ENCODE results near the gene GLIS1.
"Not testable (repeated sequence)": the region's sequence is repeated elsewhere in the genome, so short reads cannot be mapped to it uniquely, and the experiment has no call there.

GLIS1 gene

DNA sequence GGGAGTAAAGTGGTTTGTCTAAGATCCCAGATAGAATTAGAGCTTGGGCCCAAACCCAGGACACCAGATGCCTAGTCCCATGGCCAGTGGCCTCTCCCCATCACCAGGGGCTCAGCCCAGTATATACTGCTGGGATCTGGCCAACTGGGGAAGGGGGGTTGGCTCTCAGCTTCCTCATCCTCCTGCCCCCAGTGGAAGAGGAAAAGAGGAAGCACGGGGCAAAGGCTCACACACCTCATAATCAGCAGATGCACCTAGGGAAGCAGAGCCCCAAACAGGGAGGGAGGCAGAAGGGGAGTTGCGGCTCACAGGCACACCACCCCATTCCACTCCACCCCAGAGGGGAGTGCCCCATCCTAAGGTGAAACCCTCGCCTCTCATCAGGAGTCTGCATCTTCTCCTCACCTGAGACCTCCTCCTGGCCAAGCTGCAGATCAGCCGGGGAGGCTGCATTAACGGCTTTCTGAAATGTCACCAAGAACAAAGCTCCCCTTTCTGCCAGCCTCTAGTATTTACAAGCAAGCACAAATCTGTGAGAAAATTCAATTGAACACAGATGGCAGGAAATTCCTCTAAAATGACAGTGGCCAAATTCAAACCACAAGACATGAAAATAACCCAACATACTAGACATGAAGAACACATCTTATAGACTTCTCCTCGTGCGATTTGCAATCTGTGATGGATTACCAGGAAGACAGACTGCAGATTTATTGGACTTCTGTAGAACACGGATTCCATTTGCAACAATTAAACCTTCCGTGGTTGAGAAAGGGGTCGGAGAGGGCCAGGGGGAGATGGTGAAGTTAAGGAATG, 82.8 kb downstream of the GLIS1 start:
- no peak for DNase-seq (ENCODE audit: low read depth in 2 of 3, low spot score in 2 of 3)

DNA sequence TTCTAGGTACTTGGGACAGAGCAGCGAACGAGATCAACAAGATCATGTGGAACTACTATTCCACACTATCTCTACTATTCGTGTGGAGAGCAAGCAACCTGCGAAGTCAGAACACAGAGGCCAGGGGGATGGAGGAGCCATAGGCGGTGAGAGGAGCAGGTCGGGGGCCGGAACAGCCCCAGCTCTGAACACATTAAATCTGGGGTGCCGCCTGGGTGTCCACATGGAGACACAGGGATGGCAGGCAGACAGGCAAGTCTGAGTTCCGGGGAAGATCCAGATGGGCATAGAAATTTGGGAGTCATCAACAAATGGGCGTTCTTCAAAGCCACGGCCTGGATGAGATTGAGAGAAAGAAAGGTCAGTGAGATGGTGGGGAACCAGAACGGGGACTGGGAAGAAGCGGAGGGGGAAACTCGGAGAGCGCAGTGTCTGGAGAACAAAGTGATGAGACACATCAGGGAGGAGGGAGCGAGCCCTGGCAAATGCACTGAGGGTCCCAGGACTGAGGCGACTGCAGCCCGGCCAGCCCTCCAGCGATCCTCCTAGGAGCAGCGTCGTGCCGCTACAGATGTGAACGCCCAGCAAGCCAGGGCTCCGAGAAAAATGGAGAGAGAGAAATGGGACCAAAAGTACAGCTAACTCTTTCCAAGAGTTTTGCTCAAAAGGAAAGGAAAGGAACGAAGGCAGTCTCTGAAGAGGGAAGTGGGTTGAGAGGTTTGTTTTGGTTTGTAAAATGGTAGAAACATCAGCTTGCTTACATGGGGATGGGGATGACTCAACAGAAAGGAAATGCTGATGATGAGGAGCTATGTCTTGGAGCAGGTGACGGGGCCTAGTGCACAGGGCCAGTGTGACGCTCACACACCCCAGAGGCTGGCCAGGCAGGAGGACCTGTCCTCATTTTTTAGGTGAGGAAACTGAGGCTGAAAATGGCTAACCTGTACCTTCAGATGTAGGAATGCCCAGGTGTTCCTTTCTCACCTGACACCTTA, 84.5 kb downstream of the GLIS1 start:
- DNase-seq (ENCODE audit: low read depth in 2 of 3, low spot score in 2 of 3) = no peak

GRCh38 chr1:53653631-53654030, 85.3 kb downstream of the GLIS1 start:
- no peak for DNase-seq (ENCODE audit: low read depth in 2 of 3, low spot score in 2 of 3)

DNA sequence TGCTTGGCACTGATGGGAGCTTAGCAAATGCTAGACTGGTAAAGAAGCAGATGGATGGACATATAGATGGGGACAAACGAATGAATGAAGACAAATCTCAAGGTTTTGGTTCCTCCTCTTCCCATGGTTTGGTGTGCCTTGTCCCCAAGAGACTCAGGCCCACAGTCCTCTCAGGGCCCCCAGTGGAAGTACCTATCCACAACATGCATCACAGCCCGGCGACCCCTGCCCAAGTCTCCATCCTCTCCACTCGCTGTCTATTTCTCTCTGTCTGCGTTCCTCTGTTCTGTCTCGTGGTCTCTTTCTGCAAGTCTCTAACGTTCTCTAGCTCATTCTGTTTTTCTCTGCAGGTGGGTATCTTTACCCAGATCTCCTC, 85.8 kb downstream of the GLIS1 start:
- no peak for DNase-seq (ENCODE audit: low read depth in 2 of 3, low spot score in 2 of 3)

DNA sequence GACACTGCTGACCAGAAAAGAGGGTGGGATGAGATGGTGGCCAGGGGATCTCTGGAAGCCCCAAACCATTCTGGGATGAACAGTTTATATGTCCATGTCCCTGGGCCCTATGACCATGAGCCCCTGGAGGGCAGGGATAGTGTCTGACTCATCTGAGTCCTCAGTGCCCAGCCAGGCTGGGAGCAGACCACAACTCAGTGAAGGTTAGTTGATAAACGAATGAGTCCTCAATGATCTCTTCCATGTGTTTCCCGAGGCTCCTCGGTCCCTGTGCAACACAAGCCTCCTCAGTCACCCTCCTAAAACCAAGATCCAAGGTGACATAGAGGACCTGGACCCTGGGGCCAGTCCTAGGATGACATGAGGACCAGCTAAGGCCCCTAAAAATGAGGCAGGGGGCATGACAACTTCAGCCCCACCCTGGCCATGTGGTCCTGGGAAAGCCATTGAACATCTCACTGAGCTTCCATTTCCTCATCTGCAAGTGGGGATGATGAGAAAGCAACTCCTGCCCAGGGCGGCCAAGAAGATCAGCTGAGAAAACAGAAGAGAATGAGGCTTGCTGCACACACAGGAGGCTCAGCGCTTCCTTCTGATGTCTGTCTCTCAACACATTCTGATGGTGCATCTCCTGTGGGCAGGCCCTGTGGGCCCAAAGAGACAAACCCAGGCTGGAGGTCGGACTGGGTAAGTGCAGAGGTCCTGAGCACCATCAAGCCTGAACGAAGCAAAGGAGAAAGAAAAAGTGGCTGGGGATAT, 86.3 kb downstream of the GLIS1 start:
- DNase-seq (ENCODE audit: low read depth in 2 of 3, low spot score in 2 of 3) = no peak

- no peak for DNase-seq (ENCODE audit: low read depth in 2 of 3, low spot score in 2 of 3)
Observed at GRCh38 chr1:53651356-53651755, 87.6 kb downstream of the GLIS1 start.

GRCh38 chr1:53648516-53648915, 90.4 kb downstream of the GLIS1 start:
- DNase-seq (ENCODE audit: low read depth in 2 of 3, low spot score in 2 of 3) = no peak

DNA sequence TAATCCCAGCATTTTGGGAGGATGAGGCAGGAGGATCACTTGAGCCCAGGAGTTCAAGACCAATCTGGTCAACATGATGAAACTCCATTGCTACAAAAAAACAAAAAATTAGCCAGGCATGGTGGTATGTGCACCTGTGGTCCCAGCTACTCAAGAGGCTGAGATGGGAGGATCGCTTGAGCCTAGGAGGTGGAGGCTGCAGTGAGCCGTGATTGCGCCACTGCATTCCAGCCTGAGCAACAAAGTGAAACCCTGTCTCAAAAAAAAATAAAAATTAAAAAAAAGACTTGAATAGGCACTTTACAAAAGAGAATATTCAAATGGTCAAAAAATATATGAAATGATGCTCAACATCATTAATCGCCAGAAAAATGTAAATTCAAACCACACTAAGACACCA, 91.0 kb downstream of the GLIS1 start:
- not testable (repeated sequence) for DNase-seq (ENCODE audit: low read depth in 2 of 3, low spot score in 2 of 3)

- DNase-seq (ENCODE audit: low read depth in 2 of 3, low spot score in 2 of 3) = no peak
Observed at GRCh38 chr1:53646732-53647131, 92.2 kb downstream of the GLIS1 start.

DNA sequence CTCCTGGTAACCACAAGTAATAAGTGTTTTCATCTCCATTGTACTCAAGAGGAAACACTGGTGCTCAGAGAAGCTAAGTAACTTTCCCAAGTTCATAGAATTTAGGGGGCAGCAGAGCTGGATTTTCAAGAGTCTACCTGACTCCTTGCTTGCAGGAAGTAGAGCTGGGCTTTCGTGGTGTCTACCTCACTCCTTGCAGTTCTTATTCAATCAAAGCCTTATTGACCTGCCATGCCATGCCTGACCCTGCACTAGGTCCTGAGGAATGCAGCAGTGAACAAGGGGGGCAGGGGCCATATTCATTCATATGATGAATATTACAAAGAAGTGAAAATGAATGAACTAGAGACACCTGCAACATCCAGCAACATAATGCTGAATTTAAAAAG, 93.3 kb downstream of the GLIS1 start:
- DNase-seq (ENCODE audit: low read depth in 2 of 3, low spot score in 2 of 3) = no peak

DNA sequence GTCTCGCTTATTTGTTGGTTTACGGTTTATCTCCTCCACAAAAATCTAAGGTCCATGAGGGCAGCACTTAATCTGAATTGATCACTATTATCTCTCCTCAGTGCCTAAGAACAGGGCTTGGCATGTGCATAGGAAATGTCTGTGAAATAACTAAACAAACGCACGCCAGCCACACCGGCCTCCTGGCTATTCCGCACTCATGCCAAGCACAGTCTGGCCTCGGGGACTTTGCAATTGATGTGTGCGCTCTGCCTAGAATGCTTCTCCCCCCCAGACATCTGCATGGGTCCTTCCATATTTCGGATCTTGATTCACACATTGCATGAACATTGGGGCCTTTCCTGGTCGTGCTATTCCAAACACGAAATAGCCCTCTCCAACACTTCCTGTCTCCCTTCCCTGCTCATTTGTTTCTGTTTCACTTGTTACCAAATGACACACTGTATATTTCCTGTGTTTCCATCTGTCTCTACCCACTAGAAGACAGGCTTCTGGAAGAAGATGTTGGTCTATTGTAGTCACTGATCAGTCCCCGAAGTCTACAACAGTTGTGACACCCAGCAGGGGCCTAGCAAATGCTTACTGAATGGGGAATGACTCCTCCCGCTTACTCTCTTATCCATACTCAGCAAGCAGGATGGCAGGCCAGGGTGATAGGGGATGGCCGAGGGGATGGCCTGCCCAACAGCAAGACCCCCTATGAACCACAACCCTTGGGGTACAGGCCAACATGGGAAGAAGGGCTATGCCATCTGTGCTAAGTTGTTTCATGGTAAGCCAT, 93.9 kb downstream of the GLIS1 start:
- DNase-seq (ENCODE audit: low read depth in 2 of 3, low spot score in 2 of 3) = no peak

DNA sequence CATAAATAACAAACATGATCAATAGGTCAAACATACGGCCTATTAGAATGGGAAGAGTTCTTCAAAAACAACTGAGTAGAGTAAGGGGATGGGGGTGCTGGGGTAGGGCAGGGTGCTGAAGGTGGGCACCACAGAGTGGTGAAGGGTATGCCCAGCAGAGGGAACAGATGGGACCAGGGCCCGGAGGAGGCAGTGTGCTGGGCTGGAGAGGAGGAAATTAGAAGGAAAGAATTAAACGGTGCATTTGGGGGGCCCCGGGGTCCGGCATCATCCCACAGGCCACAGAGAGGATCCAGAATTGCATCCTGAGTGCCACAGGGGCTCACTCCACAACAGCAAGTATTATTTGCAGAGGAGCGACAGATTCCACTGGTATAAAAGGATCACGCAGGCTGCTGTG, 94.5 kb downstream of the GLIS1 start:
- no peak for DNase-seq (ENCODE audit: low read depth in 2 of 3, low spot score in 2 of 3)

GRCh38 chr1:53643881-53644390, 95.0 kb downstream of the GLIS1 start:
- no peak for DNase-seq (ENCODE audit: low read depth in 2 of 3, low spot score in 2 of 3)

DNA sequence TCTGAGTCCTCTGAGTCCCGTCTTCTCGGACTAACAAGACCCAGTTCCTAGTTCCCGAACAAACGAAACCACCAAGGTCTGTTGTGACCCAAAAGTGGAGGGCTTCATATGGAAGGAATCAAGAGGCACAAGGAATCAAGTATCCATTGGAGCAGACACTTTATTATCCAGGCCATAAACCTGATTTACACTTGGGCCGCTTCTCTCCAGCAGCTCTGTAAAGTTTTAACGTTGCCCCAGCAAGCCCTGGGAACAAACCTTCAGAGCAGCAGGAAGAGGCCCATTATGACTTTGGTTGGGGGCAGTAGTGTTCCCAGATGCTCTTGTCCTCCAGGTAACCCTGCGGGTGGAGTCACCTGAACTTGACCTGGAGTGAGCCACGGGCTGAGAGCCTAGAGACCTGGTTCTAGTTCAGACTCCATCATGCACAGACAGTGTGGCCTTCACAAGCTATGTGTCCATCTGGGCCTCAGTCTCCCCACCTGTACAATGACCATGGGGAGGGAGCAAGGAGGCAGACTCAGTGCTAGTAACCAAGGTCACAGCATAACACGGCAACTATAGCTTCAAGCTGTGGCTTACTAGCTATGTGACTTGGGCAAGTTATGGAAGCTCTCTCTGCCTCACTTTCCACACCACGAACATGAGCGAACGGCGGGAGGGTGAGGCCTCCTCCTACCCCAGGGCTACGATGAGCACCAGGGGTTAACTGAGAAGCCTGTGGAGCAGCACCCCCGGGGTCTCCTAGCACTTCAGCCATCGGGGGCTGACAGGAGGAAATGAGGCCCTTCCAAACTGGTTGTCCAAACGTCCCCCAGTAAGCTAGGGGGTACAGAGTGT, 95.7 kb downstream of the GLIS1 start:
- DNase-seq (ENCODE audit: low read depth in 2 of 3, low spot score in 2 of 3) = no peak

DNA sequence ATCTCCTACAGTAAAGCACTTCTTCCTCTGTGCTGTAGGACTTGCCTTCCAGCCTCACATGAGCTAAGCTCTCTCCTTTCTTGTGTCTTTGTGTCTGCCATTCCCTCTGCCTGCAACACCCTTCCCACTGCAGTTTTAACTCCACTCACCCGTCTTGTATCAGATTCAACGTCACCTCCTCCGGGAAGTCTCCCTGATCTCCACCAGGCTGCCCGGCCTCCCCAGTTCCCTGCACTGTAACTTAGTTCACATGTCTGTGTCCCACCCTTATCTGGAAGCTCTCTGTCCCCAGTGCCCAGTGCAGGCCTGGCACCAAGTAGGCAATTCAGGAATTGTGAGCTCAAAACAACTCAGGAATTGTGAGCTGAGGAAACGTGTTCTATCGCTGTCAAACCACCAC, 96.4 kb downstream of the GLIS1 start:
- no peak for DNase-seq (ENCODE audit: low read depth in 2 of 3, low spot score in 2 of 3)

DNA sequence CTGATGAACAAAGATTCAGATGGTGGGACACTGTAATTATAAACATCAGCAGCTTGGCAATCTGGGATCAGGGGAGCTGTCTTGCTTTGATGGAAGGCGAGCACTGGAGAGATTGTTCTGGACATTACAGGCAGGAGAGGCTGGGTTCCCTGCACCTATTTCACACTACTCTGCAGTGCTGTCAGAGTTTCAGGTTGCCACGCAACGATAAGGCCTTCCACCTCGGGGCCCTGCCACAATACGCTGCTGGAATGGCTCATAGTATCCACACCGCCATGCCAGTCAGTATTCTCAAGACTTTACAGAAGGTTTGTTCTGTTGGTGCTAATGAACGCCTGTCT, 96.8 kb downstream of the GLIS1 start:
- no peak for DNase-seq (ENCODE audit: low read depth in 2 of 3, low spot score in 2 of 3)

GRCh38 chr1:53641481-53642214, 97.3 kb downstream of the GLIS1 start:
- DNase-seq (ENCODE audit: low read depth in 2 of 3, low spot score in 2 of 3) = no peak

- DNase-seq (ENCODE audit: low read depth in 2 of 3, low spot score in 2 of 3) = no peak
Observed at GRCh38 chr1:53640701-53641075, 98.3 kb downstream of the GLIS1 start.
